KMS-11 (cell line): ENCODE measurements around the gene IGSF1.

ENCODE experiments used
- H2AFZ ChIP-seq: fragments of 200-600 bp; sonication (generic); 2 replicates; pipeline ENCODE4 v1.6.1; 2016; ENCODE audit warnings: antibody characterized with exemption, mixed run types, low read depth
- H3K27ac ChIP-seq: fragments of 200-600 bp; sonication (generic); 2 replicates; pipeline ENCODE4 v1.6.1; 2016; ENCODE audit warnings: mild to moderate bottlenecking, mixed run types
- H3K27me3 ChIP-seq: fragments of 200-600 bp; sonication (generic); 2 replicates; pipeline ENCODE4 v1.6.1; 2017; ENCODE audit warnings: mild to moderate bottlenecking, low read depth, mixed run types, moderate library complexity; ENCODE audit not compliant: insufficient read depth
- H3K36me3 ChIP-seq: fragments of 200-600 bp; sonication (generic); 2 replicates; pipeline ENCODE4 v1.6.1; 2017; ENCODE audit warnings: mild to moderate bottlenecking, mixed run types; ENCODE audit not compliant: insufficient read depth
- H3K4me1 ChIP-seq: fragments of 200-600 bp; sonication (generic); 2 replicates; pipeline ENCODE4 v1.6.1; 2016; ENCODE audit warnings: mild to moderate bottlenecking, low read depth, mixed run types; ENCODE audit not compliant: poor library complexity, severe bottlenecking
- H3K4me2 ChIP-seq: fragments of 200-600 bp; sonication (generic); 2 replicates; pipeline ENCODE4 v1.7.0; 2016; ENCODE audit warnings: mild to moderate bottlenecking, mixed run types
- H3K4me3 ChIP-seq: fragments of 200-600 bp; sonication (generic); IDR thresholded peaks from 2 replicates; pipeline ENCODE4 v1.6.1; 2017; ENCODE audit warnings: low read depth, low read length, mixed read lengths; ENCODE audit not compliant: insufficient read depth
- H3K79me2 ChIP-seq: fragments of 200-600 bp; sonication (generic); 2 replicates; pipeline ENCODE4 v1.6.1; 2016; ENCODE audit warnings: low read depth, mixed run types; ENCODE audit not compliant: insufficient read depth
- H3K9ac ChIP-seq: fragments of 200-600 bp; sonication (generic); 2 replicates; pipeline ENCODE4 v1.6.1; 2016; ENCODE audit warnings: mild to moderate bottlenecking, mixed run types
- H4K20me1 ChIP-seq: fragments of 200-600 bp; sonication (generic); 2 replicates; pipeline ENCODE4 v1.6.1; 2016; ENCODE audit warnings: mild to moderate bottlenecking, mixed run types; ENCODE audit not compliant: insufficient read depth
- CTCF ChIP-seq: fragments of 200-600 bp; sonication (generic); conservative IDR thresholded peaks from 2 replicates; pipeline ENCODE4 v1.6.1; 2017; ENCODE audit warnings: low read depth, mild to moderate bottlenecking, antibody characterized with exemption, low read length, moderate library complexity, mixed read lengths

Gene IGSF1

DNA sequence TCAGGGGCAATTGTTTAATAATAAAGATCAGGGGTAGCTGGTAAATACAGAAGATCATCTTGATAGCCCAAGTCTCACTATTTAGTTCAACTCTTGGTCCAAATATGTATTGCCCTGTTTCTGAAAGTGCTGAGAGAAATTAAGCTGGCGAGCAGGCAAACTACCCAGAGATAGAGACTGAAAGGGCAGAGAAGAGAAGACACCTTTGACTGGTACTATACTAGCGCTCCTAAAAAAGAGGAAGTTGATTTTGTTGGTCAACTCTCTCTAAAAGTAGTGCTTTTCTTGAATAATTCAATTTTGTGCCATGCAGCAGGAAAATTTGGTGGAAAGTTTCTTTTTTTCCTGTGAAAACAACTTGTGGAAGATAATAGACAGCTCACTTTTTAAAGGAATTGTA, 64.0 kb downstream of the IGSF1 start:
- H3K4me1 ChIP-seq, result no peaks in the 10 kb centered on the region
- no peak overlapping the region for H3K4me2 ChIP-seq
- H3K9ac ChIP-seq, result no peak overlapping the region
- no peak overlapping the region for H3K27ac ChIP-seq
- H4K20me1 ChIP-seq, result no peaks in the 10 kb centered on the region
- no peak overlapping the region for H2AFZ ChIP-seq
- no peak overlapping the region for H3K4me3 ChIP-seq
- no peak for TF ChIP-seq CTCF
- no peaks in the 10 kb centered on the region for H3K79me2 ChIP-seq
- no peaks in the 10 kb centered on the region for H3K27me3 ChIP-seq
- H3K36me3 ChIP-seq, result no peaks in the 10 kb centered on the region
